SK-N-MC (cell line): Measurements from ENCODE around the gene BMP2K.

Experiments
- EZH2 ChIP-seq: fragments of 200-600 bp; sonication (generic); IDR thresholded peaks from one replicate; pipeline ENCODE4 v1.6.1; 2017; ENCODE audit warnings: antibody characterized with exemption
- POLR2AphosphoS5 ChIP-seq: IDR thresholded peaks from 2 replicates; pipeline ENCODE4 v1.6.1; 2012; ENCODE audit warnings: mild to moderate bottlenecking, low read depth, low read length, borderline replicate concordance

DNA sequence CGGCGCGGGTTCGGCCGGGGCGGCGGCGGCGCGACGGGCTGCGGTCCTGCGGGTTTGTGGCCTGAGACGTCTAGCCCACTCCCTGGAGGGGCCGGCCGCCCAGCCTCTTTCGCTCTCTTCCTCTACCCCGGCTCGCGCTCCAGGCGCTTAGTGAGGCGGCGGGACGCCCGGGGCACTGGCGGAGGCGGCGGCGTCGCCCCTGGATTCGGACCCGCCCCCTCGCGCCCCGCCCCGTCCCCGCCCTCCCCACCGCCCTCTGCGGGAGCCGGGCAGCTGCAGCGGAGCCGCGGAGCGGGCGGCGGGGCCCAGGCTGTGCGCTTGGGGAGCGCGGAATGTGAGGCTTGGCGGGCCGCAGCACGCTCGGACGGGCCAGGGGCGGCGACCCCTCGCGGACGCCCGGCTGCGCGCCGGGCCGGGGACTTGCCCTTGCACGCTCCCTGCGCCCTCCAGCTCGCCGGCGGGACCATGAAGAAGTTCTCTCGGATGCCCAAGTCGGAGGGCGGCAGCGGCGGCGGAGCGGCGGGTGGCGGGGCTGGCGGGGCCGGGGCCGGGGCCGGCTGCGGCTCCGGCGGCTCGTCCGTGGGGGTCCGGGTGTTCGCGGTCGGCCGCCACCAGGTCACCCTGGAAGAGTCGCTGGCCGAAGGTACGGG lies at the start of gene BMP2K:
- TF ChIP-seq EZH2: no peak
- TF ChIP-seq POLR2AphosphoS5: peak; percentile 50; the same call in 1 of the 2 replicates
